HFFc6 (cell line): ENCODE results near the gene RMDN2. TPM values are rescaled to one million over a fixed set of nuclear protein-coding genes. Genes with fewer than 3 reads are reported as not detected.

Experiments
- DNase-seq: peaks from one replicate; pipeline ENCODE4 v3.0.0-alpha.2; 2018
- H3K27ac Mint-ChIP-seq: 2 replicates; pipeline ENCODE4 v1.8.0; 2020; ENCODE audit warnings: mild to moderate bottlenecking, mixed read lengths
- H3K27me3 Mint-ChIP-seq: 2 replicates; pipeline ENCODE4 v1.8.0; 2021; ENCODE audit warnings: mild to moderate bottlenecking, moderate library complexity, mixed read lengths; ENCODE audit not compliant: insufficient read depth
- H3K36me3 Mint-ChIP-seq: 2 replicates; pipeline ENCODE4 v1.8.0; 2021; ENCODE audit warnings: low read depth, mixed read lengths
- H3K4me1 Mint-ChIP-seq: 2 replicates; pipeline ENCODE4 v1.8.0; 2020; ENCODE audit warnings: low read depth, mixed read lengths
- H3K4me3 Mint-ChIP-seq: 2 replicates; pipeline ENCODE4 v1.8.0; 2020; ENCODE audit warnings: mild to moderate bottlenecking, moderate library complexity, mixed read lengths
- H3K9me3 Mint-ChIP-seq: 2 replicates; pipeline ENCODE4 v1.8.0; 2020; ENCODE audit warnings: mild to moderate bottlenecking, mixed read lengths
- total RNA-seq, 6 experiments: library from RNA; stranded (reverse); fragmentation: NEBNext Ultra II Directional; extraction: Animal tissue kit (Norgen Biotek cat#: 25700); gene quantifications; 2 replicates in 1 of 6; 3 replicates in 5 of 6; pipeline ENCODE4 v1.2.3, GENCODE V29; 2021
- TF ChIP-seq, protein P1 (sequence below): fragments of 200-600 bp; sonication (generic); IDR thresholded peaks from 2 replicates; pipeline ENCODE4 v1.5.0; 2021; ENCODE audit warnings: antibody characterized with exemption, mild to moderate bottlenecking

Gene RMDN2
- total RNA-seq, 6 experiments from 2014 or later = 2.6 to 6.7 (median 3.4) TPM

DNA sequence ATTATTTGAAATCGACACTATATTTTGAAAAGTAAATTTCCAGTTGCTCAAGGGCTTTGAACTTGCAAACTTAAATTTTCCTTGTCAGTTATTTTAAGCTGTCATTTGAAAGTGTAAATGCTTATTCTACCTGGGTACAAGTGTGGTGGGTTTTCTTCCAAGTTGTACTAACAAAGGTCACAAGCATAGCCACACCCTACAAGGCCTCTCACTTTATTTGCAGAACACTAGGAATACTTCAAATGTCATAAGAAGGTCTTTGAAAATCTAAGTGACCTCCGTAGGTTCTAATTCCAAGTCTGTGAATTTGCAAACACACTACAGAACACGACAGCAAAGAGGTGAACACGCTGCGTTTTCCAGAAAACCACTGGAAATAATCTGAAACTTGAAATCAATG, 9.3 kb upstream of the RMDN2 start:
- DNase-seq = no peak
- H3K27ac Mint-ChIP-seq = no peak overlapping the region
- no peak overlapping the region for H3K4me3 Mint-ChIP-seq
- peaks cover 3% of the 10 kb centered on the region; the same call in 1 of the 2 replicates for H3K27me3 Mint-ChIP-seq
- TF ChIP-seq, protein P1, sequence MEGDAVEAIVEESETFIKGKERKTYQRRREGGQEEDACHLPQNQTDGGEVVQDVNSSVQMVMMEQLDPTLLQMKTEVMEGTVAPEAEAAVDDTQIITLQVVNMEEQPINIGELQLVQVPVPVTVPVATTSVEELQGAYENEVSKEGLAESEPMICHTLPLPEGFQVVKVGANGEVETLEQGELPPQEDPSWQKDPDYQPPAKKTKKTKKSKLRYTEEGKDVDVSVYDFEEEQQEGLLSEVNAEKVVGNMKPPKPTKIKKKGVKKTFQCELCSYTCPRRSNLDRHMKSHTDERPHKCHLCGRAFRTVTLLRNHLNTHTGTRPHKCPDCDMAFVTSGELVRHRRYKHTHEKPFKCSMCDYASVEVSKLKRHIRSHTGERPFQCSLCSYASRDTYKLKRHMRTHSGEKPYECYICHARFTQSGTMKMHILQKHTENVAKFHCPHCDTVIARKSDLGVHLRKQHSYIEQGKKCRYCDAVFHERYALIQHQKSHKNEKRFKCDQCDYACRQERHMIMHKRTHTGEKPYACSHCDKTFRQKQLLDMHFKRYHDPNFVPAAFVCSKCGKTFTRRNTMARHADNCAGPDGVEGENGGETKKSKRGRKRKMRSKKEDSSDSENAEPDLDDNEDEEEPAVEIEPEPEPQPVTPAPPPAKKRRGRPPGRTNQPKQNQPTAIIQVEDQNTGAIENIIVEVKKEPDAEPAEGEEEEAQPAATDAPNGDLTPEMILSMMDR = no peak
- H3K4me1 Mint-ChIP-seq = peaks cover 38% of the 10 kb centered on the region
- no peaks in the 10 kb centered on the region for H3K9me3 Mint-ChIP-seq
- H3K36me3 Mint-ChIP-seq = no peaks in the 10 kb centered on the region

DNA sequence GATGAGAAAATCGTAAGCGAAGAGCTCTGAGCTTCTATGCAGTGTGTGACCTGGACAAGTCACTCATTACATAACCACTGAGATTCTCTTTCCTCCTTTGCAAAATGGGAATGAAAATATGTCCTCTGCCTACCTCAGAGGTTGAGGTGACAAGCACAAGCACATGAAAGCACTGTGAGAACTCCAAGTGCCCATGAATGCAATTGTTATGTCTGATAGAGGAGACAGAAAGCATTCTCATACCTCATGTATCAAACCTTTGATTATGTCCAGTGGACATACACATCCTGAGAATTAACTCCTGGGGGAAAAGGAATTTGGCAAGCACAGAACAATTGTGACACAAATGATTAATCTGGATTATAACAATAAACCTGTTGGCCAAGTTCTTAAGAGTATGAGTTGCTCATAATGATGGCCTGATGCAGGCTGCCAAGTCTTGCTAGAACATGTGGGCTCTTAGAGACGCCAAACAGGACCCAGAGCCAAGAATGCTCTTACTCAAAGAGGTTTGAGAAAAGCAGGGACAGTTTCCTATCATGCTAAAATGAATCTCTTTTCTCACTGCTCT, 8.5 kb upstream of the RMDN2 start:
- H3K4me3 Mint-ChIP-seq = peak overlapping the region; percentile 8

DNA sequence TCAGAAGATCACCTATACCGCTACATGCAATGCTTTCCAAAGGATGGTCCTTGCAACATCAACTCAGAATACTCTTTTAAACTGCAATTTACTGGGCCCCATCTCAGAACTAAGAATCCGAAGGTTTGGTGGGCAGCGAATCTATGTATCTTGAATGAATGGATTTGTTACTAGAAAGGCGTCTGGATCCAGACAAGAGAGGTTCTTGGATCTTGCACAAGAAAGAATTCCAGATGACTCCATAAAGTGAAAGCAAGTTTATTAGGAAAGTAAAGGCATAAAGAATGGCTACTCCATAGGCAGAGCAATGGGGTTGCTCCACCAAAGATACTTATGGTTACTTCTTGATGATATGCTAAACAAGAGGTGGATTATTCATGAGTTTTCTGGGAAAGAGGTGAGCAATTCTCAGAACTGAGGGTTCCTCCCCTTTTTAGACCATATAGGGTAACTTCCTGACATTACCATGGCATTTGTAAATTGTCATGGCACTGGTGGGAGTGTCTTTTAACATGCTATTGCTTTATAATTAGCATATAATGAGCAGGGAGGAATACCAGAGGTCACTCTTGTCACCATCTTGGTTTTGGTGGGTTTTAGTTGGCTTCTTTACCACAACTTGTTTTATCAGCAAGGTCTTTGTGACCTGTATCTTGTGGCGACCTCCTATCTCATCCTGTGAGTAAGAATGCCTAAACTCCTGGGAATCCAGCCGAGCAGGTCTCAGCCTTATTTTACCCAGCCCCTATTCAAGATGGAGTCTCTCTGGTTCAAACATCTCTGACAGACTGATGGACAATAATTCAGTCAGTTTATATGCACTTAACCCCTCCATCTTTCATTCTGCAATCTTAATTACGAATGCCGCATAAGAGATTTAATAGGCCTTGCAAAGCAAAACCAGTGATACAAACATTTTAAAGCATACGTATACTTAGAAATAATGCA, 7.5 kb upstream of the RMDN2 start:
- H3K27ac Mint-ChIP-seq = peak overlapping the region; percentile 40
- TF ChIP-seq, protein P1 = no peak
- no peaks in the 10 kb centered on the region for H3K9me3 Mint-ChIP-seq
- peaks cover 33% of the 10 kb centered on the region for H3K4me1 Mint-ChIP-seq
- H3K4me3 Mint-ChIP-seq = peak overlapping the region; percentile 8
- peaks cover 4% of the 10 kb centered on the region for H3K27me3 Mint-ChIP-seq
- H3K36me3 Mint-ChIP-seq = no peaks in the 10 kb centered on the region
- no peak for DNase-seq

More for the DNA sequence above, 8.5 kb upstream of the RMDN2 start:
- Mint-ChIP-seq H3K9me3 (no peaks in the 10 kb centered on the region), H3K36me3 (no peaks in the 10 kb centered on the region), H3K4me1 (peaks cover 39% of the 10 kb centered on the region), H3K27me3 (peaks cover 3% of the 10 kb centered on the region), H3K27ac (peak overlapping the region; percentile 40)
- TF ChIP-seq, protein P1 = no peak
- peak; percentile 85 for DNase-seq

DNA sequence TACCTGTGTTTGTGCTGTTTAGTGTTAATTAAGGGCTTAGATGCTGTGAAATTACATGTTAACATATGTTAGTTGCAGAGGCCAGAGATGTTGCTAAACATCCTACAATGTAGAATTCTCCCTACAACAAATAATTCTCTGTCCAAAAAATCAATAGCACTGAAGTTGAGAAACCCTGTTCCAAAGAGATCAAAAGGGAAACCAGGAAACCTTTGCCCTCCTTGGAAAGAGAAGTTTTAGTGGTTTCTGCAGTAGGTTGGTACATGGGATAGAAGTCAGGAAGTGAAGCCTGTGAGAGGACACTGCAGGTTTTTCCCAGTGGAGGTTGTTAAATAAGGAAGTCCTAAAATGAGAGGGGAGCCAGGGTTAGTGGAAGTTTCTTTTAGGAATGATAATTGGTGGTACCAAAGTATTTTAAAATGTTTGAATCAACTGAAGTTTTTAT, 6.3 kb upstream of the RMDN2 start:
- Mint-ChIP-seq H3K4me3 (no peak overlapping the region), H3K9me3 (no peaks in the 10 kb centered on the region), H3K36me3 (no peaks in the 10 kb centered on the region), H3K4me1 (peaks cover 29% of the 10 kb centered on the region), H3K27me3 (peaks cover 6% of the 10 kb centered on the region), H3K27ac (no peak overlapping the region)
- TF ChIP-seq, protein P1 = no peak
- DNase-seq = no peak

DNA sequence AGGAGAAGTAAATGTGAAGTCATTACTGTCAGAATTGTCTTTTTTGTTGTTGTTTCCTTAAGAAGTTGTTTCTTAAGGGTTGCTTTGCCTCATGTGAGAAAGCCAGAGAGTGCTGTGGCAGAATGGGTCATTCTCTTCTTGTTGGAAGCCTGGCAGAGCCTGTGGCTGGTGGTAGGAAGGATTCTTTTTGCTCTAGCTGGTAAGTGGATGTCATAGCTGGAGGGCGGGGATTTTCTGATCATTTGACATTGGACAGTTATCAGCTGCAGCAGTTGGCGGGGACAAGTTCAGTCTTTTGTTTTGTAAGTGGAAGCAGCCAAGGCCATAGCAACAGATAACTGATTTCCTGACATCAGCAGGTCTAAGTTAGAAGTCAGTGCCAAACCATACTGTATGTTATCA, 5.5 kb upstream of the RMDN2 start:
- Mint-ChIP-seq H3K36me3 (no peaks in the 10 kb centered on the region), H3K4me1 (peaks cover 32% of the 10 kb centered on the region), H3K9me3 (no peaks in the 10 kb centered on the region), H3K27me3 (peaks cover 6% of the 10 kb centered on the region), H3K27ac (no peak overlapping the region), H3K4me3 (no peak overlapping the region)
- DNase-seq = no peak
- TF ChIP-seq, protein P1 = no peak
